HG03439 (cell line): ENCODE results near the gene SLC35F3.
"Not testable (repeated sequence)": the region's sequence is repeated elsewhere in the genome, so short reads cannot be mapped to it uniquely, and the experiment has no call there.

Experiments used
- ATAC-seq: cut with Tn5 transposase; IDR thresholded peaks from one replicate; pipeline ENCODE4 v1.9.1; 2021; ENCODE audit warnings: mild to moderate bottlenecking, moderate library complexity; ENCODE audit not compliant: unreplicated experiment

SLC35F3 gene

GRCh38 chr1:234277161-234277868 lies 372.8 kb downstream of the SLC35F3 start:
- no peak for ATAC-seq

- no peak for ATAC-seq
Measured at GRCh38 chr1:234279021-234279420, 374.5 kb downstream of the SLC35F3 start.

GRCh38 chr1:234280500-234280899 lies 376.0 kb downstream of the SLC35F3 start:
- ATAC-seq, result no peak

GRCh38 chr1:234281826-234282489 lies 377.5 kb downstream of the SLC35F3 start:
- no peak for ATAC-seq

GRCh38 chr1:234286206-234286605 lies 381.7 kb downstream of the SLC35F3 start:
- ATAC-seq, result no peak

GRCh38 chr1:234288946-234289345 lies 384.5 kb downstream of the SLC35F3 start:
- ATAC-seq, result no peak

- ATAC-seq, result no peak
Measured at GRCh38 chr1:234289538-234290305, 385.2 kb downstream of the SLC35F3 start.

- ATAC-seq, result no peak
Measured at GRCh38 chr1:234292011-234292410, 387.5 kb downstream of the SLC35F3 start.

GRCh38 chr1:234292548-234292947 lies 388.1 kb downstream of the SLC35F3 start:
- ATAC-seq, result no peak

GRCh38 chr1:234294109-234294817 lies 389.8 kb downstream of the SLC35F3 start:
- no peak for ATAC-seq

GRCh38 chr1:234295068-234295467 lies 390.6 kb downstream of the SLC35F3 start:
- ATAC-seq, result no peak

GRCh38 chr1:234295626-234296025 lies 391.1 kb downstream of the SLC35F3 start:
- ATAC-seq, result no peak

- no peak for ATAC-seq
Measured at GRCh38 chr1:234296496-234296895, 392.0 kb downstream of the SLC35F3 start.

- ATAC-seq, result no peak
Measured at GRCh38 chr1:234297668-234298067, 393.2 kb downstream of the SLC35F3 start.

- no peak for ATAC-seq
Measured at GRCh38 chr1:234300096-234300495, 395.6 kb downstream of the SLC35F3 start.

GRCh38 chr1:234301663-234302062 lies 397.2 kb downstream of the SLC35F3 start:
- ATAC-seq, result not testable (repeated sequence)

GRCh38 chr1:234302354-234302962 lies 398.0 kb downstream of the SLC35F3 start:
- ATAC-seq, result no peak

- ATAC-seq, result no peak
Measured at GRCh38 chr1:234303231-234303630, 398.8 kb downstream of the SLC35F3 start.

GRCh38 chr1:234307726-234308125 lies 403.2 kb downstream of the SLC35F3 start:
- no peak for ATAC-seq

- no peak for ATAC-seq
Measured at GRCh38 chr1:234309243-234309597, 404.7 kb downstream of the SLC35F3 start.
